Endothelial cell of umbilical vein (primary cell): ENCODE measurements around the gene TMEM61.

Source experiments
- EZH2 ChIP-seq: IDR thresholded peaks from 2 replicates; pipeline ENCODE4 v1.6.1; 2012; ENCODE audit warnings: borderline replicate concordance, low read depth, mild to moderate bottlenecking, moderate library complexity, low read length, inconsistent platforms; ENCODE audit not compliant: severe bottlenecking
- POLR2A ChIP-seq: IDR thresholded peaks from 2 replicates; pipeline ENCODE4 v1.6.1; 2012; ENCODE audit warnings: low read depth, mild to moderate bottlenecking, control low read depth, low read length
- POLR2AphosphoS5 ChIP-seq: IDR thresholded peaks from 2 replicates; pipeline ENCODE4 v1.6.1; 2012; ENCODE audit warnings: low read depth, mild to moderate bottlenecking, control low read depth, low read length, moderate library complexity; ENCODE audit not compliant: insufficient read depth
- TF ChIP-seq, protein P1 (sequence below), 2 donors: IDR thresholded peaks; 1 replicate in 1 of 2; 2 replicates in 1 of 2; pipeline ENCODE4 v1.5.1; 2011; ENCODE audit warnings: low read length in 2 of 2, mild to moderate bottlenecking in 2 of 2, moderate library complexity in 2 of 2, control low read depth in 1 of 2, inconsistent platforms in 1 of 2, low read depth in 1 of 2; ENCODE audit not compliant: insufficient read depth in 1 of 2; ENCODE audit errors: extremely low read depth in 1 of 2

DNA sequence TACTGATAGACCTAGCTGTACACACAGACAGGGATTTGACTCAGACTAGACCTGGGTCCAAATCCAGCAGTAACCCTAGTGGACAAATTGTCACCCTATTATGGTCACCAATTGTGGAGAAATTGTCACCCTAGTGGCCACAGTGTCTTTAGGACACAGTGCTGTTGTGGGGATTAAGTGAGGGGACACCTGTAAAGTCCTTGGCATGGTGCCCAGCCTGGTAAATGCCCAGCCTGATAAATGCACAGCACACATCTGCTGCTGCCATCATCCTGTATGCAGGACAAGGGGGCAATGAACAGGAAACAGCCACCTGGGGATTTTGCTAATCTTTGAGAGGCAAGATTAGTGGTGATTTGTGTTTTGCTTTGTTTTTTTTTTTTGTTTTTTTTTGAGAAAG lies 2.3 kb downstream of the TMEM61 start:
- TF ChIP-seq, protein P1, sequence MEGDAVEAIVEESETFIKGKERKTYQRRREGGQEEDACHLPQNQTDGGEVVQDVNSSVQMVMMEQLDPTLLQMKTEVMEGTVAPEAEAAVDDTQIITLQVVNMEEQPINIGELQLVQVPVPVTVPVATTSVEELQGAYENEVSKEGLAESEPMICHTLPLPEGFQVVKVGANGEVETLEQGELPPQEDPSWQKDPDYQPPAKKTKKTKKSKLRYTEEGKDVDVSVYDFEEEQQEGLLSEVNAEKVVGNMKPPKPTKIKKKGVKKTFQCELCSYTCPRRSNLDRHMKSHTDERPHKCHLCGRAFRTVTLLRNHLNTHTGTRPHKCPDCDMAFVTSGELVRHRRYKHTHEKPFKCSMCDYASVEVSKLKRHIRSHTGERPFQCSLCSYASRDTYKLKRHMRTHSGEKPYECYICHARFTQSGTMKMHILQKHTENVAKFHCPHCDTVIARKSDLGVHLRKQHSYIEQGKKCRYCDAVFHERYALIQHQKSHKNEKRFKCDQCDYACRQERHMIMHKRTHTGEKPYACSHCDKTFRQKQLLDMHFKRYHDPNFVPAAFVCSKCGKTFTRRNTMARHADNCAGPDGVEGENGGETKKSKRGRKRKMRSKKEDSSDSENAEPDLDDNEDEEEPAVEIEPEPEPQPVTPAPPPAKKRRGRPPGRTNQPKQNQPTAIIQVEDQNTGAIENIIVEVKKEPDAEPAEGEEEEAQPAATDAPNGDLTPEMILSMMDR (IDR thresholded peaks at IDR 0.05; ENCODE audit: extremely low read depth in 1 of 2, insufficient read depth in 1 of 2, low read depth in 1 of 2, low read length in 2 of 2) = no peak
- TF ChIP-seq EZH2 (no peak), POLR2AphosphoS5 (no peak), POLR2A (no peak)
